ENCODE data around the gene USP21.

- TF ChIP-seq CTCF (IDR thresholded peaks at IDR 0.05) (no peak), POLR2A (IDR thresholded peaks at IDR 0.05) (no peak)
Observed at GRCh38 chr1:161206411-161207140, 47.3 kb downstream of the USP21 start.
